AG09309 (cell line): ENCODE results near the gene AKAP3.
A peak's percentile ranks its signal among the peaks of the same experiment; 100 is the strongest.

Experiments used
- DNase-seq: peaks from one replicate; pipeline ENCODE4 v3.0.0-alpha.2; 2010; ENCODE audit warnings: low read depth
- H3K4me3 ChIP-seq: 2 replicates; pipeline ENCODE4 v1.5.1; 2011; ENCODE audit warnings: mild to moderate bottlenecking, low read depth, low read length, moderate library complexity; ENCODE audit not compliant: control insufficient read depth
- CTCF ChIP-seq: IDR thresholded peaks from 2 replicates; pipeline ENCODE4 v1.5.1; 2011; ENCODE audit warnings: mild to moderate bottlenecking, low read depth, low read length, inconsistent platforms; ENCODE audit not compliant: insufficient read depth, control insufficient read depth; ENCODE audit errors: missing control alignments

Gene AKAP3

GRCh38 chr12:4648501-4649357 lies at the start of gene AKAP3, which contains the start of gene NDUFA9:
Gene AKAP3, minus strand, starts transcription at chr12:4649051. Its CDS starts 10,855 bp downstream, at chr12:4638196.
Gene NDUFA9, plus strand, starts transcription at chr12:4649114. Its CDS starts 13 bp downstream, at chr12:4649127.
- no peak for TF ChIP-seq CTCF

GRCh38 chr12:4690760-4691159 lies 41.9 kb upstream of the AKAP3 start:
- TF ChIP-seq CTCF = no peak
- no peak overlapping the region for H3K4me3 ChIP-seq

More at GRCh38 chr12:4648501-4649357, at the start of gene AKAP3, which contains the start of gene NDUFA9:
- peak within 1 kb of the TSS; percentile 66 for H3K4me3 ChIP-seq
- peak; percentile 57 for DNase-seq

GRCh38 chr12:4685317-4685716 lies 36.5 kb upstream of the AKAP3 start:
- no peak overlapping the region for H3K4me3 ChIP-seq
- no peak for DNase-seq
- TF ChIP-seq CTCF = no peak

More at GRCh38 chr12:4690760-4691159, 41.9 kb upstream of the AKAP3 start:
- DNase-seq = no peak

- H3K4me3 ChIP-seq = no peak overlapping the region
- DNase-seq = no peak
- no peak for TF ChIP-seq CTCF
These were observed 32.9 kb upstream of the AKAP3 start for GRCh38 chr12:4681732-4682131.

- DNase-seq = no peak
- no peak for TF ChIP-seq CTCF
- H3K4me3 ChIP-seq = no peak overlapping the region
These were observed 30.9 kb upstream of the AKAP3 start for GRCh38 chr12:4679711-4680110.

GRCh38 chr12:4665236-4665635 lies 16.4 kb upstream of the AKAP3 start:
- H3K4me3 ChIP-seq = no peak overlapping the region
- DNase-seq = no peak
- no peak for TF ChIP-seq CTCF
